ENCODE results near the gene XYLT2.
"Not testable (repeated sequence)": the region's sequence is repeated elsewhere in the genome, so short reads cannot be mapped to it uniquely, and the experiment has no call there.

Gene XYLT2

GRCh38 chr17:50396261-50397110 lies 50.6 kb downstream of the XYLT2 start:
- DNase-seq = peak; percentile 27
- TF ChIP-seq CTCF (IDR thresholded peaks at IDR 0.05; ENCODE audit: borderline replicate concordance, extremely low read depth, low read length, poor library complexity, severe bottlenecking) (no peak), EZH2 (IDR thresholded peaks at IDR 0.05; ENCODE audit: borderline replicate concordance, low read depth, low read length, severe bottlenecking) (no peak)
- peak overlapping the region; percentile 91 for H3K9ac ChIP-seq (ENCODE audit: low read depth, low read length)
- H3K4me1 ChIP-seq (ENCODE audit: insufficient read depth, low read length) = peaks cover 32% of the 10 kb centered on the region
- H3K27me3 ChIP-seq (ENCODE audit: insufficient read depth, low read length, poor library complexity) = no peaks in the 10 kb centered on the region
- H3K79me2 ChIP-seq (ENCODE audit: insufficient read depth, low read length) = peaks cover 55% of the 10 kb centered on the region
- ATAC-seq (ENCODE audit: insufficient read depth, low read depth) = peak; percentile 25; the same call in 2 of the 3 replicates
- H3K36me3 ChIP-seq (ENCODE audit: insufficient read depth, low read length) = peaks cover 48% of the 10 kb centered on the region
- no peaks in the 10 kb centered on the region for H3K9me3 ChIP-seq (ENCODE audit: insufficient read depth, low read length, severe bottlenecking)
- peaks cover 33% of the 10 kb centered on the region; the same call in 1 of the 2 replicates for H4K20me1 ChIP-seq (ENCODE audit: insufficient read depth, low read length)
- peak overlapping the region; percentile 87 for H3K4me2 ChIP-seq (ENCODE audit: insufficient read depth, low read length)
- H2AFZ ChIP-seq (ENCODE audit: low read depth, low read length) = peak overlapping the region; percentile 75
- peak overlapping the region; percentile 85 to 96 for H3K4me3 ChIP-seq (ENCODE audit: low read depth in 1 of 2, low read length in 2 of 2)
- peak overlapping the region; percentile 86 for H3K27ac ChIP-seq (ENCODE audit: low read length)

- H3K4me1 ChIP-seq (ENCODE audit: insufficient read depth, low read length) = peaks cover 32% of the 10 kb centered on the region
- TF ChIP-seq CTCF (IDR thresholded peaks at IDR 0.05; ENCODE audit: borderline replicate concordance, extremely low read depth, low read length, poor library complexity, severe bottlenecking) (peak; percentile 99), EZH2 (IDR thresholded peaks at IDR 0.05; ENCODE audit: borderline replicate concordance, low read depth, low read length, severe bottlenecking) (no peak)
- H4K20me1 ChIP-seq (ENCODE audit: insufficient read depth, low read length) = peaks cover 33% of the 10 kb centered on the region; the same call in 1 of the 2 replicates
- peak within 1 kb of the TSS; percentile 85 to 96 for H3K4me3 ChIP-seq (ENCODE audit: low read depth in 1 of 2, low read length in 2 of 2)
- H3K27ac ChIP-seq (ENCODE audit: low read length) = peak within 1 kb of the TSS; percentile 86
- H3K9me3 ChIP-seq (ENCODE audit: insufficient read depth, low read length, severe bottlenecking) = no peaks in the 10 kb centered on the region
- ATAC-seq (ENCODE audit: insufficient read depth, low read depth) = peak; percentile 95
- H2AFZ ChIP-seq (ENCODE audit: low read depth, low read length) = peak within 1 kb of the TSS; percentile 93
- peaks cover 49% of the 10 kb centered on the region for H3K79me2 ChIP-seq (ENCODE audit: insufficient read depth, low read length)
- peak within 1 kb of the TSS; percentile 87 for H3K4me2 ChIP-seq (ENCODE audit: insufficient read depth, low read length)
- H3K36me3 ChIP-seq (ENCODE audit: insufficient read depth, low read length) = peaks cover 39% of the 10 kb centered on the region
- peak within 1 kb of the TSS; percentile 91 for H3K9ac ChIP-seq (ENCODE audit: low read depth, low read length)
- DNase-seq = peak; percentile 92
- H3K27me3 ChIP-seq (ENCODE audit: insufficient read depth, low read length, poor library complexity) = no peaks in the 10 kb centered on the region
These were observed 51.4 kb downstream of the XYLT2 start, which contains the start of gene LRRC59 for GRCh38 chr17:50397111-50397918. Gene LRRC59, minus strand, starts transcription at chr17:50397523. Its CDS starts 206 bp downstream, at chr17:50397317.

GRCh38 chr17:50397919-50398285 lies 52.0 kb downstream of the XYLT2 start:
- Histone ChIP-seq H3K4me2 (ENCODE audit: insufficient read depth, low read length) (peak overlapping the region; percentile 87), H3K27ac (ENCODE audit: low read length) (peak overlapping the region; percentile 50), H3K36me3 (ENCODE audit: insufficient read depth, low read length) (peaks cover 34% of the 10 kb centered on the region), H3K79me2 (ENCODE audit: insufficient read depth, low read length) (peaks cover 44% of the 10 kb centered on the region), H2AFZ (ENCODE audit: low read depth, low read length) (peak overlapping the region; percentile 93), H3K9ac (ENCODE audit: low read depth, low read length) (peak overlapping the region; percentile 91), H3K4me3 (ENCODE audit: low read depth in 1 of 2, low read length in 2 of 2) (peak overlapping the region in 1 of 2 experiments; percentile 96; a peak in 3 of 4 replicates), H3K9me3 (ENCODE audit: insufficient read depth, low read length, severe bottlenecking) (no peaks in the 10 kb centered on the region), H3K4me1 (ENCODE audit: insufficient read depth, low read length) (peaks cover 32% of the 10 kb centered on the region), H3K27me3 (ENCODE audit: insufficient read depth, low read length, poor library complexity) (no peaks in the 10 kb centered on the region), H4K20me1 (ENCODE audit: insufficient read depth, low read length) (peaks cover 33% of the 10 kb centered on the region; the same call in 1 of the 2 replicates)
- TF ChIP-seq EZH2 (IDR thresholded peaks at IDR 0.05; ENCODE audit: borderline replicate concordance, low read depth, low read length, severe bottlenecking) (no peak), CTCF (IDR thresholded peaks at IDR 0.05; ENCODE audit: borderline replicate concordance, extremely low read depth, low read length, poor library complexity, severe bottlenecking) (no peak)
- DNase-seq (no peak), ATAC-seq (ENCODE audit: insufficient read depth, low read depth) (no peak)

GRCh38 chr17:50398672-50399071 lies 52.7 kb downstream of the XYLT2 start:
- not testable (repeated sequence) for DNase-seq; H3K4me3 ChIP-seq (ENCODE audit: low read depth in 1 of 2, low read length in 2 of 2); H3K4me2 ChIP-seq (ENCODE audit: insufficient read depth, low read length); H3K9ac ChIP-seq (ENCODE audit: low read depth, low read length); H2AFZ ChIP-seq (ENCODE audit: low read depth, low read length); H3K27ac ChIP-seq (ENCODE audit: low read length); H3K9me3 ChIP-seq (ENCODE audit: insufficient read depth, low read length, severe bottlenecking); H3K27me3 ChIP-seq (ENCODE audit: insufficient read depth, low read length, poor library complexity); ATAC-seq (ENCODE audit: insufficient read depth, low read depth)
- Histone ChIP-seq H3K79me2 (ENCODE audit: insufficient read depth, low read length) (peaks cover 37% of the 10 kb centered on the region), H3K36me3 (ENCODE audit: insufficient read depth, low read length) (peaks cover 26% of the 10 kb centered on the region), H4K20me1 (ENCODE audit: insufficient read depth, low read length) (peaks cover 28% of the 10 kb centered on the region; the same call in 1 of the 2 replicates), H3K4me1 (ENCODE audit: insufficient read depth, low read length) (peaks cover 32% of the 10 kb centered on the region)

GRCh38 chr17:50399591-50399990 lies 53.7 kb downstream of the XYLT2 start:
- peaks cover 28% of the 10 kb centered on the region for H3K4me1 ChIP-seq (ENCODE audit: insufficient read depth, low read length)
- not testable (repeated sequence) for H3K4me3 ChIP-seq (ENCODE audit: low read depth in 1 of 2, low read length in 2 of 2); H3K9ac ChIP-seq (ENCODE audit: low read depth, low read length); DNase-seq; H3K4me2 ChIP-seq (ENCODE audit: insufficient read depth, low read length); ATAC-seq (ENCODE audit: insufficient read depth, low read depth); H3K27me3 ChIP-seq (ENCODE audit: insufficient read depth, low read length, poor library complexity); H2AFZ ChIP-seq (ENCODE audit: low read depth, low read length); H3K27ac ChIP-seq (ENCODE audit: low read length); H3K9me3 ChIP-seq (ENCODE audit: insufficient read depth, low read length, severe bottlenecking)
- peaks cover 29% of the 10 kb centered on the region for H3K79me2 ChIP-seq (ENCODE audit: insufficient read depth, low read length)
- H4K20me1 ChIP-seq (ENCODE audit: insufficient read depth, low read length) = peaks cover 22% of the 10 kb centered on the region; the same call in 1 of the 2 replicates
- H3K36me3 ChIP-seq (ENCODE audit: insufficient read depth, low read length) = peaks cover 17% of the 10 kb centered on the region

Measured in DND-41 (cell line).